HG03354 (cell line): ENCODE data around the gene INPP5A.
"Not testable (repeated sequence)": the region's sequence is repeated elsewhere in the genome, so short reads cannot be mapped to it uniquely, and the experiment has no call there.

Source experiments
- ATAC-seq: cut with Tn5 transposase; IDR thresholded peaks from one replicate; pipeline ENCODE4 v1.9.1; 2021; ENCODE audit warnings: mild to moderate bottlenecking; ENCODE audit not compliant: unreplicated experiment, poor library complexity, severe bottlenecking

The INPP5A gene

GRCh38 chr10:132754071-132754470 is 216.5 kb downstream of the INPP5A start:
- no peak for ATAC-seq

GRCh38 chr10:132755166-132755711 is 217.7 kb downstream of the INPP5A start:
- no peak for ATAC-seq

GRCh38 chr10:132756591-132756990 is 219.0 kb downstream of the INPP5A start:
- ATAC-seq, result no peak

GRCh38 chr10:132757171-132757570 is 219.6 kb downstream of the INPP5A start:
- no peak for ATAC-seq

- ATAC-seq, result no peak
These were observed 221.3 kb downstream of the INPP5A start for GRCh38 chr10:132758865-132759264.

- ATAC-seq, result no peak
These were observed 223.9 kb downstream of the INPP5A start for GRCh38 chr10:132761395-132762060.

- ATAC-seq, result no peak
These were observed 224.7 kb downstream of the INPP5A start for GRCh38 chr10:132762267-132762666.

- no peak for ATAC-seq
These were observed 226.0 kb downstream of the INPP5A start for GRCh38 chr10:132763545-132763944.

GRCh38 chr10:132764108-132764507 is 226.5 kb downstream of the INPP5A start:
- ATAC-seq, result no peak

GRCh38 chr10:132765435-132765834 is 227.8 kb downstream of the INPP5A start:
- no peak for ATAC-seq

GRCh38 chr10:132766291-132766690 is 228.7 kb downstream of the INPP5A start:
- ATAC-seq, result no peak

GRCh38 chr10:132768346-132769248 is 231.0 kb downstream of the INPP5A start:
- ATAC-seq, result no peak

- no peak for ATAC-seq
These were observed 232.8 kb downstream of the INPP5A start for GRCh38 chr10:132770061-132771021.

- not testable (repeated sequence) for ATAC-seq
These were observed 235.2 kb downstream of the INPP5A start for GRCh38 chr10:132772816-132773215.

- no peak for ATAC-seq
These were observed 236.8 kb downstream of the INPP5A start for GRCh38 chr10:132774181-132774901.

- no peak for ATAC-seq
These were observed 237.6 kb downstream of the INPP5A start for GRCh38 chr10:132774902-132775863.

- no peak for ATAC-seq
These were observed 238.6 kb downstream of the INPP5A start for GRCh38 chr10:132776186-132776585.

GRCh38 chr10:132776821-132777220 is 239.2 kb downstream of the INPP5A start:
- ATAC-seq, result no peak
